WTC11 (cell line): ENCODE measurements around the gene BNC2.

Source experiments
- ATF2 ChIP-seq: sonication (generic); formaldehyde crosslinking; IDR thresholded peaks from 2 replicates; pipeline ENCODE4 v1.8.1; 2022; ENCODE audit warnings: low read depth, missing genetic modification reagents, borderline replicate concordance
- CTCF ChIP-seq: fragments of 200-600 bp; IDR thresholded peaks from 2 replicates; pipeline ENCODE4 v1.8.0; 2022; ENCODE audit warnings: antibody characterized with exemption
- E2F4 ChIP-seq: sonication (generic); formaldehyde crosslinking; IDR thresholded peaks from 2 replicates; pipeline ENCODE4 v1.8.1; 2022; ENCODE audit warnings: low read depth, mild to moderate bottlenecking, moderate library complexity, missing genetic modification reagents, borderline replicate concordance
- FOXJ3 ChIP-seq: sonication (generic); formaldehyde crosslinking; IDR thresholded peaks from 2 replicates; pipeline ENCODE4 v1.9.0; 2021; ENCODE audit warnings: missing genetic modification reagents, mild to moderate bottlenecking, borderline replicate concordance
- IRF2 ChIP-seq: sonication (generic); formaldehyde crosslinking; IDR thresholded peaks from 2 replicates; pipeline ENCODE4 v1.8.0; 2022; ENCODE audit warnings: low read depth, missing genetic modification reagents, borderline replicate concordance
- ZNF138 ChIP-seq: sonication (generic); formaldehyde crosslinking; conservative IDR thresholded peaks from 2 replicates; pipeline ENCODE4 v1.8.1; 2022; ENCODE audit warnings: mild to moderate bottlenecking, moderate library complexity, missing genetic modification reagents

- TF ChIP-seq FOXJ3 (CRISPR knock-in tag) = no peak
- TF ChIP-seq E2F4 = no peak
- TF ChIP-seq CTCF = no peak
- TF ChIP-seq ATF2 (CRISPR knock-in tag) = no peak
- no peak for TF ChIP-seq ZNF138 (CRISPR knock-in tag)
- no peak for TF ChIP-seq IRF2
Measured at GRCh38 chr9:16817002-16817401, 53.5 kb downstream of the BNC2 start.
